GM19351 (cell line): ENCODE measurements around the gene PLEKHB2.
"Not testable (repeated sequence)": the region's sequence is repeated elsewhere in the genome, so short reads cannot be mapped to it uniquely, and the experiment has no call there.

Experiments used
- ATAC-seq: cut with Tn5 transposase; IDR thresholded peaks from one replicate; pipeline ENCODE4 v1.9.1; 2021; ENCODE audit warnings: mild to moderate bottlenecking, moderate library complexity; ENCODE audit not compliant: unreplicated experiment

The PLEKHB2 gene

GRCh38 chr2:131105156-131105949 lies at the start of gene PLEKHB2:
Gene PLEKHB2, plus strand, starts transcription at chr2:131105336. Its CDS starts 15,606 bp downstream, at chr2:131120942.
- peak; percentile 70 for ATAC-seq

GRCh38 chr2:131056204-131056931 lies 48.8 kb upstream of the PLEKHB2 start:
- ATAC-seq, result no peak

GRCh38 chr2:131056932-131057287 lies 48.2 kb upstream of the PLEKHB2 start:
- no peak for ATAC-seq

GRCh38 chr2:131058214-131058843 lies 46.8 kb upstream of the PLEKHB2 start:
- ATAC-seq, result no peak

- ATAC-seq, result no peak
Observed at GRCh38 chr2:131058920-131059319, 46.2 kb upstream of the PLEKHB2 start.

GRCh38 chr2:131063501-131064283 lies 41.4 kb upstream of the PLEKHB2 start:
- ATAC-seq, result no peak

GRCh38 chr2:131064589-131065512 lies 40.3 kb upstream of the PLEKHB2 start:
- no peak for ATAC-seq

GRCh38 chr2:131067465-131068125 lies 37.5 kb upstream of the PLEKHB2 start:
- ATAC-seq, result no peak

DNA sequence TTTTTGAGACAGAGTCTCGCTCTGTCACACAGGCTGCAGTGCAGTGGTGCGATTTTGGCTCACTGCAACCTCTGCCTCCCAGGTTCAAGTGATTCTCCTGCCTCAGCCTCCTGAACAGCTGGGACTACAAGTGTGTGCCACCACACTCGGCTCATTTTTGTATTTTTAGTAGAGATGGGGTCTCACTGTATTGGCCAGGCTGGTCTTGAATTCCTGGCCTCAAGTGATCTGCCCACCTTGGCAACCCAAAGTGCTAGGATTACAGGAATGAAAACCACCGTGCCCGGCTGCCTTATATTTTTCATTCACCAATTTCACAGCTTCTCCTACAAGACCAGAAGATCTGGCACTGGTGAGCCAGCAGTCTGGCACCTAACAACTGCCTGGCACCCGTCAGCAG lies 37.0 kb upstream of the PLEKHB2 start:
- not testable (repeated sequence) for ATAC-seq

GRCh38 chr2:131075578-131075977 lies 29.6 kb upstream of the PLEKHB2 start:
- ATAC-seq, result not testable (repeated sequence)

GRCh38 chr2:131076707-131077106 lies 28.4 kb upstream of the PLEKHB2 start:
- no peak for ATAC-seq

- ATAC-seq, result no peak
Observed at GRCh38 chr2:131077182-131077846, 27.8 kb upstream of the PLEKHB2 start.

DNA sequence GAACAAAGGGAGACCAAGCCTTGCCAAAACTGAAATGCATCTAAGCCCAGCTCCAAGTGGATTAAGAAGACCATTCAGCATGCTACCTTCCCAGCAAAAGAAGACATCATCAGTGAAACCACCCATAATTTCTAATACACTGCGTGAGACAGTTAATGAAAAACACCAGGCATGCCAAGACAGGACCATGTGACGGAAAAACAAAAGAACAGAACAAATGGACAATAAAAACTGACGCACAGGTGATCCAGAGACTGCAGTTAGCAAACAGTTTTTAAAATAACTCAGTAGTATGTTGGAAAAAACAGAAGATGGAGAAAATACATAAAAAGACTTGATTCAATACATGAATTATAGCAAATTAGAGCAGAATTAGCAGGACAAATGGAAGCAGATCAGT lies 27.2 kb upstream of the PLEKHB2 start:
- no peak for ATAC-seq

DNA sequence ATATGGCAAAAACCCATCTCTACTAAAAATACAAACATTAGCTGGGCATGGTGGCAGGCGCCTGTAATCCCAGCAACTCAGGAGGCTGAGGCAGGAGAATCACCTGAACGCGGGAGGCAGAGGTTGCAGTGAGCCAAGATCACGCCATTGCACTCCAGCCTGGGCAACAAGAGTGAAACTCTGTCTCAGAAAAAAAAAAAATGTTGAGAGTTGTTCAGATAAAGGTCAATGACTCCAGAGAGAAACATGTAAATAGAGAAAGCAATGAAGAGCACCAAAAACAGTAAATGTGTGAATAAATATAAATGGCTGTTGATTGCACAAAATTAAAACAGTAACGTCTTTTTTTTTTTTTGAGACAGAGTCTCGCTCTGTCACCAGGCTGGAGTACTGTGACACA lies 25.2 kb upstream of the PLEKHB2 start:
- not testable (repeated sequence) for ATAC-seq

DNA sequence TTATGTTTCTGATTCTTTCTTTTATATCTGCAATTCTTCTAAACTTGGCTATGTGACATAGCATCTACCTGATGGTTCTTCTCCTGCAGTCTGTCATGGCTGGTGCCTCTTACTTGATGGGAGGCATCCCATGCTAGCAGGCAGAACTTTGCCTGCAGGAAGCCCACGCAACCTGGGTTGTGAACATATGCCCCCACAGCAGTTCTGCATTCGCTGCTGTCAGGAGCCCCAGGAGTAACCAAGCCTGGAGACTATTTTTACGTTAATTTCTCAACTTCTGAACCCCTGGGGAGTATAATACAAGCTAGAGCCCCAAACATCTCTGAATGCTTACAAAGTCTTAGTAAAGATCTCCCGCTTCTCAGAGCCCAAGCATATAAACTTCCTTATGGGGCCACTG lies 23.9 kb upstream of the PLEKHB2 start:
- ATAC-seq, result no peak

- ATAC-seq, result no peak
Observed at GRCh38 chr2:131085646-131086045, 19.5 kb upstream of the PLEKHB2 start.

- no peak for ATAC-seq
Observed at GRCh38 chr2:131092458-131093005, 12.6 kb upstream of the PLEKHB2 start.

DNA sequence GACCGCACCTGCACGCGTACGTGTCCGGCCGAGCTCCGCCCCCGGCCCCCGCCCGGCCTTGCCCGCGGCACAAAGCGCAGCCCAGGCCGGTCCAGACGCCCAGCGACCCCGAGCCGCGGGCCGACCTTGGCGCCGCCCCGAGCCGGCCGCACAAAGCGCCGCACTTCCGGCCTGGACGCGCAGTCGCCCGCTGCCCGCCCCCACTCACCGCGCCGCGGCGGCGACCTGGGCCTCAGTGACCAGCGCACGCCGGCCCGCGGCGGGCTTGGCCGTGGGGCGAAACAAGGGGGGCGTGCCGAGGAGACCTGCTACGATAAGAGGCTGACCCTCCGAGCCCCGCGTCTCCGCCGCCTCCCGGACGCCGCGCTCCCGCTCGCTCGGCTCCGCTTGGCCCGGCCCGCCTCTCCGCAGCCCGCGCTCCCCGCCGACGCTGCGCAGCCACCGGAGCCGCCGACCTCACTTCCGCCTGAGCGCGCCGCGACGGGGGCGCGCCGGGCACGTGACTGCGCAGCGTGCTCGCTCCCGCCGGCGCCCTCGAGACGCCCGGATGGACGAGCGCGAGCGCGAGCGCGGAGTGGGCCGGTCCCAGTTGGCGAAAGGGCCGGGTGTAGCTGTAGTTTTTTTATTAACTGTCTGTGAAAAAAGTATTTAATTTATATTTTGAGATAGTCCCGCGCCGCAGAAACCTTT lies 12.0 kb upstream of the PLEKHB2 start, which contains the start of gene FAM168B:
FAM168B (minus strand) TSS at position 455 of the 690 bp plus-strand sequence. CDS start 10,814 bp downstream, outside the sequence.
- peak; percentile 71 for ATAC-seq
